IPS-15b (cell line): ENCODE results near the gene PTPRK.

ENCODE experiments used
- H3K27me3 ChIP-seq: one replicate; pipeline ENCODE4 v1.6.1; 2013; ENCODE audit warnings: low read length; ENCODE audit not compliant: control insufficient read depth, insufficient read depth
- H3K36me3 ChIP-seq: one replicate; pipeline ENCODE4 v1.6.1; 2013; ENCODE audit warnings: low read length; ENCODE audit not compliant: control insufficient read depth, insufficient read depth
- H3K4me1 ChIP-seq: one replicate; pipeline ENCODE4 v1.6.1; 2013; ENCODE audit warnings: mild to moderate bottlenecking, low read length; ENCODE audit not compliant: control insufficient read depth, insufficient read depth
- H3K4me3 ChIP-seq: one replicate; pipeline ENCODE4 v1.5.1; 2013; ENCODE audit warnings: low read depth, low read length
- H3K9ac ChIP-seq: one replicate; pipeline ENCODE4 v1.6.1; 2013; ENCODE audit warnings: low read depth, mild to moderate bottlenecking, low read length
- H3K9me3 ChIP-seq: one replicate; pipeline ENCODE4 v1.6.1; 2013; ENCODE audit warnings: mild to moderate bottlenecking, low read length; ENCODE audit not compliant: control insufficient read depth, insufficient read depth

The PTPRK gene

GRCh38 chr6:128365520-128366160 is 154.8 kb downstream of the PTPRK start:
- H3K9me3 ChIP-seq = no peaks in the 10 kb centered on the region
- H3K4me1 ChIP-seq = no peaks in the 10 kb centered on the region
- no peaks in the 10 kb centered on the region for H3K36me3 ChIP-seq
- H3K4me3 ChIP-seq = no peak overlapping the region
- no peak overlapping the region for H3K9ac ChIP-seq
- no peaks in the 10 kb centered on the region for H3K27me3 ChIP-seq

- Histone ChIP-seq H3K4me1 (no peaks in the 10 kb centered on the region), H3K9ac (no peak overlapping the region), H3K36me3 (no peaks in the 10 kb centered on the region), H3K4me3 (no peak overlapping the region), H3K27me3 (no peaks in the 10 kb centered on the region), H3K9me3 (no peaks in the 10 kb centered on the region)
These were observed 155.5 kb downstream of the PTPRK start for GRCh38 chr6:128364766-128365519.

GRCh38 chr6:128363020-128363813 is 157.2 kb downstream of the PTPRK start:
- Histone ChIP-seq H3K9me3 (no peaks in the 10 kb centered on the region), H3K4me3 (no peak overlapping the region), H3K4me1 (no peaks in the 10 kb centered on the region), H3K27me3 (no peaks in the 10 kb centered on the region), H3K36me3 (no peaks in the 10 kb centered on the region), H3K9ac (no peak overlapping the region)

GRCh38 chr6:128361378-128361777 is 159.0 kb downstream of the PTPRK start:
- Histone ChIP-seq H3K36me3 (no peaks in the 10 kb centered on the region), H3K4me3 (no peak overlapping the region), H3K9ac (no peak overlapping the region), H3K27me3 (no peaks in the 10 kb centered on the region), H3K4me1 (peaks cover 5% of the 10 kb centered on the region), H3K9me3 (no peaks in the 10 kb centered on the region)

GRCh38 chr6:128358244-128358776 is 162.1 kb downstream of the PTPRK start:
- Histone ChIP-seq H3K36me3 (no peaks in the 10 kb centered on the region), H3K4me3 (no peak overlapping the region), H3K9me3 (no peaks in the 10 kb centered on the region), H3K4me1 (peaks cover 10% of the 10 kb centered on the region), H3K9ac (no peak overlapping the region), H3K27me3 (no peaks in the 10 kb centered on the region)

- Histone ChIP-seq H3K4me1 (peaks cover 10% of the 10 kb centered on the region), H3K27me3 (no peaks in the 10 kb centered on the region), H3K36me3 (no peaks in the 10 kb centered on the region), H3K9me3 (no peaks in the 10 kb centered on the region), H3K4me3 (no peak overlapping the region), H3K9ac (no peak overlapping the region)
These were observed 162.8 kb downstream of the PTPRK start for GRCh38 chr6:128357392-128358130.

GRCh38 chr6:128352366-128352765 is 168.0 kb downstream of the PTPRK start:
- H3K36me3 ChIP-seq = no peaks in the 10 kb centered on the region
- no peaks in the 10 kb centered on the region for H3K9me3 ChIP-seq

GRCh38 chr6:128351255-128351514 is 169.2 kb downstream of the PTPRK start:
- Histone ChIP-seq H3K4me3 (no peak overlapping the region), H3K36me3 (no peaks in the 10 kb centered on the region), H3K4me1 (peaks cover 3% of the 10 kb centered on the region)

More at GRCh38 chr6:128352366-128352765, 168.0 kb downstream of the PTPRK start:
- H3K27me3 ChIP-seq = no peaks in the 10 kb centered on the region
- H3K4me1 ChIP-seq = peaks cover 10% of the 10 kb centered on the region
- H3K9ac ChIP-seq = no peak overlapping the region
- H3K4me3 ChIP-seq = no peak overlapping the region

GRCh38 chr6:128350416-128351254 is 169.8 kb downstream of the PTPRK start:
- no peaks in the 10 kb centered on the region for H3K27me3 ChIP-seq
- no peaks in the 10 kb centered on the region for H3K36me3 ChIP-seq
- H3K4me3 ChIP-seq = no peak overlapping the region
- H3K4me1 ChIP-seq = no peaks in the 10 kb centered on the region
- H3K9ac ChIP-seq = no peak overlapping the region
- no peaks in the 10 kb centered on the region for H3K9me3 ChIP-seq

More at GRCh38 chr6:128351255-128351514, 169.2 kb downstream of the PTPRK start:
- Histone ChIP-seq H3K27me3 (no peaks in the 10 kb centered on the region), H3K9ac (no peak overlapping the region), H3K9me3 (no peaks in the 10 kb centered on the region)

- Histone ChIP-seq H3K27me3 (no peaks in the 10 kb centered on the region), H3K9ac (no peak overlapping the region), H3K4me3 (no peak overlapping the region), H3K4me1 (no peaks in the 10 kb centered on the region), H3K9me3 (no peaks in the 10 kb centered on the region), H3K36me3 (no peaks in the 10 kb centered on the region)
These were observed 173.3 kb downstream of the PTPRK start for GRCh38 chr6:128347123-128347522.

GRCh38 chr6:128346569-128346968 is 173.8 kb downstream of the PTPRK start:
- Histone ChIP-seq H3K4me3 (no peak overlapping the region), H3K9ac (no peak overlapping the region), H3K9me3 (no peaks in the 10 kb centered on the region), H3K36me3 (no peaks in the 10 kb centered on the region), H3K4me1 (no peaks in the 10 kb centered on the region), H3K27me3 (no peaks in the 10 kb centered on the region)
